Activated CD4-positive, alpha-beta T cell treated with anti-CD3 and anti-CD28 coated beads for 24 hours (primary cell): ENCODE measurements around the gene POC1A.

Experiments used
- DNase-seq, 2 donors: peaks; one replicate each; pipeline ENCODE4 v3.0.0-alpha.2; 2020; ENCODE audit warnings: low read depth in 2 of 2

POC1A gene

GRCh38 chr3:52085681-52086282 lies 68.4 kb downstream of the POC1A start:
- DNase-seq: no peak

- no peak for DNase-seq
These were observed 69.1 kb downstream of the POC1A start for GRCh38 chr3:52084954-52085680.

DNA sequence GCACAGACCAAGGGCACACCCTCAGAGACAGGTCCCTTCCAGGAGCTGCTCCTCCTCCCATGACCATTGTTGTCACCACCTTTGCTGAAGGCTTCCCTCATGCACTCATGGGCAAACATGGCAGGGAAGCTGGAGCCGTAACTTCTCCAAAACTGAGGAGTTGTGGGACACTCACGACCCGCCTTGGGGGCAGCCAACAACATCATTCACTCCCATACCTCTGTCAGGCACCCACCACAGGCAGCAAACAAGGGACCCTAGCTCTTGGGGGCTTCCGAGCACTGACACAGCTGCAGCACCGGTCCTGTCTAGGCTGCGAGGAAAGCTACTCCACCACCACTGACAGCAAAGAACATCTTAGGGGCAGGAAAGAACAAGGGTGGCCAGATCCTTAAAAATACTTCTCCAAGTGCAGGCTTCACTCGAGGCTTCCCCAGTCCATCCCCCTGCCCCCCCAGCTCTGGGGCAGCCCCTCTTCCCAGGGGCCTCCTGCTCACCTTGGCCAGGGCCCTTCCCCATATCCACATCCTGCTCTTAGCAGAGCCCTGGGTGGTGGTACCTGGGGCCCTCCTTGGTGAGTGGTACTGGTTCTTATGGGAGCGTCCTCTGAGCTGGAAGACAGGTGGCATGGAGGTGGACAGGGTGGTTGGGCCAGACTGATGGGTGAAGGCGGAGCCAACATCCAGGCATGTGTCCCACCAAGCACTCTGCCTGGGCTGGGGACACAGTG lies 69.8 kb downstream of the POC1A start:
- no peak for DNase-seq

DNA sequence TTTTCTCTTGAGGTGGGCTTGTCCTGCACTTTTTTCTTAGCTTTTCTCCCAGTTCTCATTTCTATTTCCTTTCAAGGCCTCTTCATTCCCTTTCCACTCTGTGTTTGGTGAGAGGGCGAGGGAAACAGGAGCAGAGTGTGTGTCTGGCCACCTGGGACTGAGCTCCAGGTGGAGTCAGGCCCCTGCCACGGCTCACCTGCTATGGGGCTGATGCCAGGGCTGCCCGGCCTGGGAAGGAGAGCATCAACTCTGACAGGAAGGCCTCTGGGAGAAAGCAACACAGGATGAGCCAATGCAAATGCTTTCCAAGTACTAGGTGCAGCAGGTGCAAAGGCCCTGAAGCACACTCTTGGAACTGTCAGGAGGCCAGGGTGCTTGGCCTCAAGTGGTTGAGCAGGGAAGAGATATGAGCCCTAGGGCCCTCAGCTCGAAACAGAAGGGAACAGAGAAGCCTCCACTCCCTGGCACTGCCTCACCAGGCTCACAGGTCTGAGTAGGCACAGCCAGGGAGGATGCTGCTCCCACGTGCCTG lies 70.6 kb downstream of the POC1A start:
- no peak for DNase-seq

GRCh38 chr3:52082951-52083350 lies 71.3 kb downstream of the POC1A start:
- no peak for DNase-seq

DNA sequence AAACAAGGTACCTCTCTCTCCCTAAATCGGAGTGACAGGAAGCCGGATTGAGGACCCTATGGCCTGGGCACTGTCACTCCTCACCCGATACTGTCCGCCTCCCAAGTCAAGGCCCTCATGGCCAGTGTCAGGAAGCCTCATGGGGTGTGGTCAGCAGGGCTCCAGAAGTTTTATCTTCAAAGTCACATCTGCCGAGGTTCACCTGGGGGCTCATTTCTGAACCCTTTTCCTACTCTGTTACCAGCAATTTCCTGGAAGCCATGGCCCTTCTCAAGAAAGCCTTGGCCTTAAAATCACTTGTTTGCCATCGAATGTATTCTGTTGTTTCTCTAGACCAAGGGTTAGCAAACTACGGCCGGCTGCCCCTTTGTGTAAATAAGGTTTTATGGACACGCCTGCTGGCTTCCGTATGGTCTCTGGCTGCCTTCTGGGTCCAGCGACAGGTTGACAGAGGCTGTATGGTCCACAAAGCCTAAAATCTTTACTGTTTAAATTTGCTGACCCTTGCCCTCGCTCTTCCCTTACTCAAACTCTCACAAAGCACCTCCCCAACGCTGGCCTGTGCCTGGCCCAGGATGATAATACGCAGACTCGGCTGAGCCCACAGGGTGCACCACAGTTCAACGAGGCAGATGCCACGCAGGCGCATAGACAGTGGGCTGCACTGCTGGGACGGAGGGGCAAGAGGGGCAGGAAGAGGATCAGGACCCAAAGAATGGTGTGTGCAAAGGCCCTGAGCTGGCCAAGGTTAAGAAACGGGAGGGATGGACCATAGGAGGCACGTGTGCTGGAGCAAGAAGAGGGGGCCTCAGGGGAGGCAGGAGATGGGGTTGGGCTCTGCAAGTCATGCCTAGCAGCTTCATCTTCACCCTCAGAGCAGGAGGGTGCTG lies 73.1 kb downstream of the POC1A start:
- DNase-seq: no peak

GRCh38 chr3:52079958-52080357 lies 74.3 kb downstream of the POC1A start:
- DNase-seq: no peak

DNA sequence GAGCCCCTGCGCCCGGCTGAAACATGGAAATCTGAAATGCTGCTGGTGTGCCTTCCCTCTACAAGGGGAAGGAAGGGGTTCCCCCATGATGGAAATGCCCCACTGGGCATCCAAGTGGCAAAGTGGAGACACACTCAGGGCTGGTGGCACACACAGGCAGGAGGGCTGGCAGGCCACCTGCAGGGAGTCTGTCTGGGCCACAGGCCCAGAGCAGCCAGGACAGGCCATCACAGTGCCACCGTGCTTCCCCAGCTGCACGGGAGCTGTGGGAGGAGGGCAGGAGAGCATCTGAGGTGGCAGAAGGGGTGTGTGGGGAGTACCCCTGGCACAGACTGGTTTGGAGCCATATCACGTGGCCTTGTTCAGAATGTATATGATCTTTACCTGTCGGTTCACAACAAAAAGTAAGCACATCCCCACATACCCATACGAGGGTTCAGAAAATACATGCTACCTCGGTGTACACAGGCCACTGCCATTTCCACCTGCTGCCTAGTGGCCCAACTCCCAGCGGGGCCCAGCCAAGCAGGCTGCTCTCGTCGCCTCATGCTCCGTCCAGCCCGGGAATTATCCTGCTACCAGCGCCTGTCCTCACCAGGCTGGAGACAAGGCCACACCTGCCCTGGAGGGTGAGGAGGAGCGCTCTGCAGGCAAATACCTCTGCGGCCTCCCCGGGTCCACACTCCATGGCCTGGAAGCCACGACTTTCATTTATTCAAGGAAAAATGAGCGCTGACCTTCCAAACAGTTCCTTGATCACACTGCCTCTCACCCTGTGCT lies 75.3 kb downstream of the POC1A start:
- DNase-seq: no peak

DNA sequence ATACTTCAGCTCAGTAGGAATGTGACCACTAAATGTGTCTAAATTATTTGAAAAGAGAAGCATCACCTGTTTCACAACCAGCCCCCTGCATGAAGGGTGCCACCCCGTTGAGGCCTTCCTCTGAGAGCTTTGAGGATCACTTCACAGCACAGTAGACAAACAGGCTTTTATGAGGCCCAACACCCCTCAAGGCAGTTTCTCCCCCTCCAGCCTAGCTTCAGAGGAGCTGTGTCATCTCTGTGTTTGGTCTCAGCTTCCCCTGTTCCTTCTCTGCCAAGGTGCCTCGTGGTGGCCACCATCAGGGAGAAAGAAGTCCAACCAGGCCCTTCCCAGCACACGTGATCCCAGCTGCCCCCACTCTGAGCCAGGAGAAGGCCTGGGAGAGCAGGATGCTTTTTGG lies 76.3 kb downstream of the POC1A start:
- DNase-seq: no peak

GRCh38 chr3:52076896-52077780 lies 77.1 kb downstream of the POC1A start:
- no peak for DNase-seq

GRCh38 chr3:52073490-52073889 lies 80.7 kb downstream of the POC1A start:
- no peak for DNase-seq

DNA sequence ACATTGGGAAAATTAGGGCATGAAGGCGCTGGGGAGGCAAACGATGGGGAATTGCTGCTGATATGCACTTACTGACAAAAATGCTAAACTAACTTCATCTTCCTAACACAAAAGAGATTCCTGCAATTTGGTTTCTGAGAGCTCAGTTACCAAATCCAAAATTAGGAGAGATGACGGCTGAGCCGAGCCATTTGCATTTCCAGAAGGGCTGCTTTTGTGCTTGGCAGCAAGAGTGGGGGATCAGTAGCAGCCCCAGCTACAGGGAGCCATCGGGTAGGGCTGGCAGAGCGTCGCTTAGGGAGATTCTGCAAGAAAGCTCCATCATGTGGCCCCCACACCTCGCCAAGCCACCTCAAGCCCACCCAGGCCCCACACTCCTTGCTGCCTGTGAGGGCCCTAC lies 81.8 kb downstream of the POC1A start:
- DNase-seq: no peak

DNA sequence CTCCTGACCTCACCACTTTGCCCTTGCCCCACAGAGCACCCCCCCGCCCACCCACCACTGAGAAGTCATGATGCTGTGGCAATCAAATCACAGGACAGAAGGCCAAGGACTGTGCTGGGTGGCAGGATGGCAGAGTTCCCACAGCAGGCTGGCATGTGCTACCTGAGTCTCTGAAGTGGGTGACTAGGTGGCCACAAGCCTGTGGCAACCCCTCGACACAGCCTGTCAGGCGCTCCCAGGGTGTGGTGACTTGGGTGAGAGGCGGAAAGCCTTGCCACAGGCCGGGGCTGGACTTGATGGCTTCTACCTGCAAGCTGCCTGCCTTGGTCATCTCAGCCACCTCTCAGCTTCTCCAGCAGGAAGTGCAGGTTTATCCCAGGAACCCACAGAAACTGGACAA lies 82.2 kb downstream of the POC1A start:
- DNase-seq: no peak

- DNase-seq: no peak
These were observed 83.2 kb downstream of the POC1A start for GRCh38 chr3:52070724-52071621.

DNA sequence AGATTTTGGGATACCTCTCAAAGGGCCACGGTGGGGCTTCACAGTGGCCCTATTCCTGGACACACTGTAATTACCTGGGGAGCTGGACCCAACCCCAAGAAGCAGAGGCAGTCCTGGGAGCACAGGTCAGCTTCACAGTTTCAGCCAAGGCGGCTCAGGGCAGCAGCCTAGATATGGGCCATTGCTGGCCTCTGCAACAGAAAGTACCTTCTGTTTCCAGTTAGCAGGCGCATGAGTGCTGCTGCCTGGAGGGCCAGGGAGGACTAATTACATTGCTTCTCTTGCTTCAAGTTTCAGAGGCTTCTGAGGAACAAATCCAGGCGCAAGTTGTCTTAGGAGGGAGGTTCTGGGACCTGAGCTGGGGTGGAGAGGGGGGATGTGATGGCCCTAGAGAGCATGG lies 84.4 kb downstream of the POC1A start:
- no peak for DNase-seq

DNA sequence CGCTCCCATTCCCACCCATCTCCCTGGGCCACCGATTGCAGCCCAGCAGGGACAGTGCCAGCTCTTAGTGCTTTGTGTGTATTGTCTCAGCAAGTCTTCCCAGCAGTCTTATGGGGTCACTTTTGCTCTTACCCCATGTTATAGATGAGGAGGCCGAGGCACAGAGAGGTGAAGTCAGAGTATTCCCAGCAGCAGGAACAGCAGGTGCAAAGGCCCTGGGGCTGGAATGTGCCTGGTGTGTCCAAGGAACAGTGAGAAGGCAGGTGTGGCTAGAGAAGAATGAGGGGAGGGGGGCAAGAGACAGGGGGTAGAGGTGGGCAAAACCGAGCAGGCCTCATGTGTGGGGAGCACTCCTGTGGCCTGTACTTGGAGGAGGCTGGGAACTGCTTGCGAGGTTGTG lies 85.1 kb downstream of the POC1A start:
- DNase-seq: no peak

- DNase-seq: no peak
These were observed 85.5 kb downstream of the POC1A start for GRCh38 chr3:52068730-52069129.

- no peak for DNase-seq
These were observed 86.1 kb downstream of the POC1A start for GRCh38 chr3:52068055-52068571.

GRCh38 chr3:52067526-52067925 lies 86.7 kb downstream of the POC1A start:
- no peak for DNase-seq
